ENCODE data around the gene CEP85. TPM values are rescaled to one million over a fixed set of nuclear protein-coding genes. Genes with fewer than 3 reads are reported as not detected.
"Not testable (repeated sequence)": the region's sequence is repeated elsewhere in the genome, so short reads cannot be mapped to it uniquely, and the experiment has no call there.

The CEP85 gene
- total RNA-seq, 2 donors from 2014 or later, result 17.7 to 38.6 TPM

GRCh38 chr1:26297057-26297790 lies 63.2 kb downstream of the CEP85 start:
- ATAC-seq (no peak), DNase-seq (no peak)
- intact Hi-C loops (cut with DNase I), result no loop called here

DNA sequence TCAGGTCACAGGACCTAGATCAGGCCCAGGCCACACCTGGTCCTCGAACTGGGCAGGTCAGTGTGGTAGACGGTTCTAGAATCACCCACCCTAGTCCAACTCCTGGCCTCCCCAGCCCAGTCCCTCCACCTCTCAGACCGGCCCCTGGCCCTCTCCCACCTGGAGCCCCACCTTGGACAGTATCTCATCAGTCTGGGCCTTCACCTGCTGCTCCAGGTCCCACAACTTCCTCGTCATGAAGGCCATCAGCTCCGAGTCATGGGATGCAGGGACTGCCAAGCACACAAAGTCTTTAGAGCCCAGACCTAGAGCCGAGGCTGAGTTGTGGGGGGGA lies 63.8 kb downstream of the CEP85 start:
- DNase-seq, result no peak
- ATAC-seq, result no peak
- intact Hi-C loops (cut with DNase I), result no loop called here

GRCh38 chr1:26300578-26301275 lies 66.7 kb downstream of the CEP85 start:
- intact Hi-C loops (cut with DNase I), result no loop called here
- ATAC-seq, result no peak
- DNase-seq, result no peak

DNA sequence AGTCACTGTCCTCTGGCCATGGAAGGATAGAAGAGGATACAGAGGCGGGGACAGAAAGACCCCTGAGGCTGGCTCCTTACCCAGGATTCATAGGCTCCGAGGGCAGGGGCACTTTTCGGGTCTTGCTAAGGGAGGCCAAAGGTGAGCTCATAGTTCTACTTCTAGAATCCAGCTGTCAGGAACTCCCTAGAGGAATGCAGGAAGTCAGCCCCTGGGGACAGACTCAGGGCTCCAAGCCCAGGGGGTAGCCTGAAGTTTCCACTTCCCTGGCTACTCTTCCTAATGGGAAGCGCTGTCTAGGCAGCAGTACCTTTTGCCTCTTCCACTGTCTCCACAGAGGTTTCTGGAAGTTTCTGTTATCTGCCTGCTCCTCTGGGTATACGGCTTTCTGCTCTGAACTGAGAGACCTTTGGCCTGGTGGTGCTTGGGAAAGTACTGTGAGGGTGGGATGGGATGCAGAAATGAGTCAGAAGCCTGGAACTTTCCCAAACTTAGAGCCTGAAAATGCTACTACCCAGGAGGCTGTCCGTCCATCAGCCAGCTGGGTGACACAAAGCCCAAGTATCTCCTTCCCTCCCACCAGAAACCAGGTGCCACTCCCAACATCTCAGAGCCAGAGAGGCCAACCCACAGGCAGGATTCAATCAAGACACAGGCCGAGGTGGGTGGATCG lies 68.9 kb downstream of the CEP85 start:
- DNase-seq (no peak), ATAC-seq (peak in 1 of 2 donors; percentile 32)
- intact Hi-C loops (cut with DNase I), result no loop called here

DNA sequence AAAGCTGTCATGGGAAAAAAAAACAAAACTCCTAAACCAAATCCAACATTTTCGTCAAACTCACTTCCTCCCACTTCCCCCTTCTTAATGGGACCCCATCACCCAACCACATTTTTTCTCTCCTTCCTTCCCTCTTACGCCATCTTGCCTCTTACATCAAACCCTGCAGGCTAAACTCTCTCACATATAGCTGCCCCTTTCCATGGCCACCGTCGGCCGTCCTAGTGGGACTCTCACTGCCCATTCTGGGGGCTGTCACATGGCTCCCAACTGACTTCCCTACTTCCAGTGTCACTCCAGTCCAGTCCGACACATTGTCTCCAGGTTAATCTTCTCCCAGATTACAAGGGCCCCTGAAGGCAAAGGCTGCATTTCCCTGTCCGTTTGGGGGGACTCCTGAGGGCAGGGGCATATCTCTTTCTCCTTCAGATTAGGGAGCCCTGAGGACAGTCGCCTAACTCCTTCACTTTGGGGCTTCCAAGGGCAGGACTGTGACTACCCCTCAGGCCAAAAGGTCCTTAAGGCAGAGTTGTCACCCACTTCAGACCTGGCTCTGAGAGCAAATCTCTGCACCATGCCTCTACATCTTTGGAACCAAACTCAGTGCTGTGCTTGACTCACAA lies 71.8 kb downstream of the CEP85 start:
- DNase-seq (no peak), ATAC-seq (no peak)
- intact Hi-C loops (cut with DNase I), result no loop called here

DNA sequence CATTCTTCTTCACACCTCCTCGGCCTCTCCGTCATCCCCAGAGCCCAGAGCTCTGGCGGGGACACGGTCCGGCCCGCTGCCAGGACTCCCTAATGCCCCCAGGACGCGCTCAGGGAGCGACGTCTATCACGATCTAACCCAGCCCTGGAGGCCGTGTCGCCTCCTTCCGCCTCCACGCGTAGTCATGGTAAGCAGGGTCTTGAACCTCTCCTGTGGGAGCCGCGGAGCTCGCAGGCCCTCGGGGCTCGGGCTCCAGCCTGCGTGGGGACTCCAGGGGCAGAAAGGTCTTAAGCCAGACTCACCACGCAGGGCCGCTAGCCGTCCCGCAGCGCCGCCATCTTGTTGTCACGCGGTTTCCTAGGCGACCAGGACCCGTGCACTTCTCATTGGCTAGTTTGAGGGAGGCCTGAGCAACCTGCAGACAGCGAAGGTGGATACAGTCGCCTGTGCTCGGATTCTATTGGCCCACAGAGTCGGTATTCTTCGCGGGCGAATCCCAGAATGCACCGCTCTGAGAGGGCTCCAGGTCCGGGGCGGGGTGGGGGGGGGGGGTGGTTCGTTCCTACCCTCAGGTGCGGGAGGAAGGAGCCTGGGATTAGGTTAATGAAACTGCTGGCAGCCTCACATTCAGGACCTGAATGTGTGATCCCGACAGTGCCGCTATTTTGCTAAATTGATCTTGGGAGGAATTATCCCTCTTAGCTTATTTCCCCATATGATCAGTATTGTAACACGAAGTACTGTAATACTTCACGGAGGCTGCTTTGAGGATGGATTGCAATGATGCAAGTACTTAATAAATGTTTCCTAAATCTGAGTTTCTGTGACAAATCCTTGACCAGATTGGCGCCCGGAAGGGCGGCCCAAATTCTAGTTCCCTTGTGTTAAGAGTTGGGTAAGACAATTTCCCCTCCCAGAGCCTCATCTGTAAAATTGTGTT lies 72.6 kb downstream of the CEP85 start, which contains the start of gene UBXN11:
UBXN11 (minus strand) TSS at position 347 of the 940 bp plus-strand sequence. CDS start 3,753 bp downstream, outside the sequence.
- ATAC-seq, result peak; percentile 98 to 99
- DNase-seq, result peak; percentile 93
- intact Hi-C loops (cut with DNase I), result no loop called here

- intact Hi-C loops (cut with DNase I), result no loop called here
- no peak for DNase-seq
- no peak for ATAC-seq
These were observed 73.4 kb downstream of the CEP85 start for GRCh38 chr1:26307363-26307781.

DNA sequence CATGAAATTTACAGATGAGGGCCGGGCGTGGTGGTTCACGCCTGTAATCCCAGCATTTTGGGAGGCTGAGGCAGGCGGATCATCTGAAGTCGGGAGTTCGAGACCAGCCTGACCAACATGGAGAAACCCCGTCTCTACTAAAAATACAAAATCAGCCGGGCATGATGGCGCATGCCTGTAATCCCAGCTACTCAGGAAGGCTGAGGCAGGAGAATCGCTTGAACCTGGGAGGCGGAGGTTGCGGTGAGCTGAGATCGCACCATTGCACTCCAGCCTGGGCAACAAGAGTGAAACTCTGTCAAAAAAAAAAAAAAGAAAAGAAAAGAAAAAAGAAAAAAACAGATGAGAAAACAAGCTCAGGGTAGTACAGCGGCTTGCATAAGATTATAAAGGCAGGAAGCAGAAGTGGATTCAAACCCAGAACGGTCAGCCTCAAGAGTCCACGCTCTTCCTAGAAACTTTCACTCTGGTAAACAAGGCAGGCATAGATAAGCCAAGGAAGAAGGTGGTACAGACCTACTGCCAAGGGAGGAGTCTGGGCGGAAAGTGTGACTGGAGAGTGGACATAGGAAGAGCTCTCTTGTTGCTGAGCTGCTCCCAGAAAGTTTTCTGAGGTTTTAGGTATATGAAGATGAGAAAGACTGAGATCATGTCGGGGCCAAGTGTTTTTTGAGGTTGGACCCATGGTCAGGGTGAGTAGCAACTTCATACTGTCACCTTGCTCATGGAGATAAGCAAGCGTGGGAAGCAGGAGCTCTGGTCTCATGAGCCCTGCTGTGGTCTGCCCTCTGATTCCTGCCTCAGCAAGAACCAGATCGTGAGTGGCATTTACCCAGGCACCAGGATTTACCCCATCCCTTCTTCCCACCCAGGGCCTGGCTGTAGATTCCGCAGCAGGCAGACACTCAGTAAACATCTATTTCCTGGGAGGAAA lies 74.2 kb downstream of the CEP85 start:
- intact Hi-C loops (cut with DNase I); ATAC-seq; DNase-seq: not testable (repeated sequence)

GRCh38 chr1:26314501-26314900 lies 80.5 kb downstream of the CEP85 start:
- intact Hi-C loops (cut with DNase I), result no loop called here
- DNase-seq (no peak), ATAC-seq (no peak)

DNA sequence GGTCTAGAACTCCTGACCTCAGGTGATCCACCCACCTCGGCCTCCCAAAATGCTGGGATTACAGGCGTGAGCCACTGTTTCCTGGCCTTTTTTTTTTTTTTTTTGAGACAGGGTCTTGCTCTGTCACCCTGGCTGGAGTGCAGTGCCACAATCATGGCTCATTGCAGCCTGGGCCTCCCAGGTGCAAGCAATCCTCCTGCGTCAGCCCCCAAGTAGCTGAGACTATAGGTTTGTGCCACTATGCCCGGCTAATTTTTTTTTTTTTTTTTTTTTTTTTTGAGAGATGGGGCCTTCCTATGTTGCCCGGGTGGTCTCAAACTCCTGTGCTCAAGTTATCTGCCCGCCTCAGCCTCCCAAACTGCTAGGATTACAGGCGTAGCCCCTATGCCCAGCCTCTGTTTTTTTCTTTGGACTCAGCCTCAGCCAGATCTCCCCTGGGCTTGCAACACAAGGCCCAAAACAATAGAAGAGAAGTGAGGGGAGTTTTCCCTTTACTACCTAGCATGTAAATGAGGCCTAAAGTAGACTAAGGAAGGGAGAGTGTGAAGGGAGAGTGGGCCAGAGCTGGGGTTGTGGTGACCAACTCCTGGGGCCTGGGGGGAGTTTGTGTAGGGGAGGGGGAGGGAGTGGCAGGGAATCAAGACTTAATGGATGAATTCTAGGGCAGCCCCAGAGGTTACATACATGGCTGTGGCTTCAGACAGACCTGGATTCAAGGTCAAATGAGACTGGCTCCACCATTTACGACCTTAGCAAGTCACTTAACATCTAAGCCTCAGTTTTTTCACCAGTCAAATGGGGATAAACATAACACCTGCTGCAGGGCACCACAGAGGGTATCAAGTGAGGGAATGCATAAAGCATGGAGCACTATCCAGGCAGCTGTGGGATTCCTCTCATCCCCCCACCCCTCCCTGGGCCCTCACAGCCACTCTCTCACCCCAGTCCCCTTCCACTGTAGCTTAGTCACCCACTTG lies 82.2 kb downstream of the CEP85 start:
- intact Hi-C loops (cut with DNase I), result no loop called here
- ATAC-seq (no peak), DNase-seq (no peak)

GRCh38 chr1:26317146-26317545 lies 83.1 kb downstream of the CEP85 start:
- ATAC-seq, result no peak
- intact Hi-C loops (cut with DNase I), result no loop called here
- no peak for DNase-seq

DNA sequence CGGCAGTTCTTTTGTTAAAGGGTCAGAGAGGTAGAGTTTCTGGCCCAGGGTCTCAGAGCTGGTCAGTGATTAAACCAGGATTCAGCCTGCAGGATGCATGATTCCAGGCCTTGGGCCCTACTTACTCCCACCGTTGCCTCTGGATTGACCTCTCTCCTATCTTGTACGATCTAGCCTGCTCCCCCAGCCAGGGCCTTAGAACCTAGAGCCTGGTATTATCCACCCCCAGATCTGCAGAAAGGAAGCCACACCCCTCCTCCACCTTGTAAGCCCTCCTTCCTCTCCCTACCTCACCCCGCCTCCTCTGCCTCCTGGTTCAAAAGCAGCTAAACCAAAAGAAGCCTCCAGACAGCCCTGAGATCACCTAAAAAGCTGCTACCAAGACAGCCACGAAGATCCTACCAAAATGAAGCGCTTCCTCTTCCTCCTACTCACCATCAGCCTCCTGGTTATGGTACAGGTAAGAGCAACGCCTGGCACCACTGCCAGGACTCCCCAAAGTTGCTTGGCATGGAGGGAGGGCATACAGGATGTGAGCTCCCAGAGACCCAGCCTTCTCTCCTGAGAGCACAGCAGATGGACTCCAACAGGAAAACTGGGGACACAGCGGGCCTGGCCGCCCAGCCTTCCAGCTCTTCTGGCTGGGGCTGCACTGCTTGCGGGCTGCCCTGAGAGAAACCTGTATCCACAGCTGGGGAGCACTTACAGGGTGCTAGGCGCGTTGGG lies 83.8 kb downstream of the CEP85 start, which contains the start of gene CD52:
CD52 (plus strand) TSS at position 347 of the 726 bp plus-strand sequence; CDS start at position 407, 60 bp downstream.
- ATAC-seq, result peak in 1 of 2 donors; percentile 45
- intact Hi-C loops (cut with DNase I), result no loop called here
- DNase-seq, result no peak

GRCh38 chr1:26318338-26319064 lies 84.5 kb downstream of the CEP85 start:
- intact Hi-C loops (cut with DNase I), result no loop called here
- ATAC-seq, result peak in 1 of 2 donors; percentile 22

GRCh38 chr1:26320896-26321295 lies 86.9 kb downstream of the CEP85 start:
- intact Hi-C loops (cut with DNase I), result loop anchor here (2.0 to 10.0 kb wide), 4 partner anchors 36 to 216 kb away; no protein-coding TSS in a partner anchor
- ATAC-seq (peak in 1 of 2 donors; percentile 4), DNase-seq (no peak)

More at GRCh38 chr1:26318338-26319064, 84.5 kb downstream of the CEP85 start:
- no peak for DNase-seq

Data from left cardiac atrium (tissue), 4 donors.